CD4-positive, alpha-beta T cell treated with Interleukin-12 subunit alpha and Interleukin-12 subunit beta, for 1 hour (primary cell): Measurements from ENCODE around the gene PRKAB1.

Source experiments
- DNase-seq: peaks from one replicate; pipeline ENCODE4 v3.0.0-alpha.2; 2020

The PRKAB1 gene

DNA sequence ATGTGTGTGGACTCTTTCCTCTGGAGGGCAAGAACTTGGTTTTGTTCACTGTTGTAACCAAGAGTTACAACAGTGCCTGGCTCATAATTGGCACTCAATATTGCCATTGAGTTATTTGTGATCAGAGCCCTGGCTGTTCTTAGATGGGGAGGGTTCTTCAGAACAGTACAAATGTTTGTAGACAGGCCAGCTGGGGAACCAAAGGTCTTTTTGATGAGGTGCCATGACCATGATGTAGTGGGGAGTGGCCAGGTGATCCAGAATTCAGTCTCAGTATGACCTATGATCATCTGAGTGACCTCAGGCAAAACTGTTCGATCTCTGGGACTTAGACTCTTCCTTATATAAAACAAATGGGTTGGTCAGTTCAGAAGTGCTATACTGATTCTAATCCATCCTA lies 3.3 kb upstream of the PRKAB1 start:
- no peak for DNase-seq

DNA sequence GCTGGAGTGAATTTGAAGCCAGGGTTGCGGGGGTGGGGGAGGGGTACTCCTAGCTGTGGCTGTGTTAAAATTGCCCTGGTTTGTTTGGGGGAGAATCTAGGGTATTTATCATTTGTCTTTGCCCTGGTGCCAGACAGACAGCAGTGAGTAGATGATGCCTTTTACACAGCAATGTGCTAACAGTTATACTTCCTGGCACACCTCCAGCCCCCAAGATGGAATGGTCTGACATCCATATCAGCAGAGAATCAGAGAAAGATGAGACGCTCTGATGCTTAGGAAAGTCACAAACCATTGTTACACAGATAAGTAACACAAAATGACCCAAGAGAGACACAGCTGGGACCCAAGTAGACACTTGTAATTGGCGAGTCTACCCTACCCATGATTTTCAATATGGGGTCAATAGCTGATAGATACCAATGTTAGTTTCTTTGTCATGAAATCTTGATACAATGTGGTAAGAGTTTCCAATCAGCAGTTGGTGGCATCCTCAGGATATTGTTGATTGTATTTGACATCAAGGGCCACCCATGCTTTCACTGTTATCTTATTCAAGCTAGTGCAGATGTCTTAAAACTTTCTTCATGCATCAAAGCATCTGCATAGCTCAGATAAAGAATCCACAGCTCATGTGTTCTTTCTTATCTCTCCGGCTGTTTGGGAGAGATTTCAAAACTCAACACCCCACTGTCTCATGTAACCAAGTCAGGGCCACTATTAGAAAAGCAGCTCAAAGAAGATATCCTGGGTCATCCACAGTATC lies 2.6 kb upstream of the PRKAB1 start:
- DNase-seq = no peak

DNA sequence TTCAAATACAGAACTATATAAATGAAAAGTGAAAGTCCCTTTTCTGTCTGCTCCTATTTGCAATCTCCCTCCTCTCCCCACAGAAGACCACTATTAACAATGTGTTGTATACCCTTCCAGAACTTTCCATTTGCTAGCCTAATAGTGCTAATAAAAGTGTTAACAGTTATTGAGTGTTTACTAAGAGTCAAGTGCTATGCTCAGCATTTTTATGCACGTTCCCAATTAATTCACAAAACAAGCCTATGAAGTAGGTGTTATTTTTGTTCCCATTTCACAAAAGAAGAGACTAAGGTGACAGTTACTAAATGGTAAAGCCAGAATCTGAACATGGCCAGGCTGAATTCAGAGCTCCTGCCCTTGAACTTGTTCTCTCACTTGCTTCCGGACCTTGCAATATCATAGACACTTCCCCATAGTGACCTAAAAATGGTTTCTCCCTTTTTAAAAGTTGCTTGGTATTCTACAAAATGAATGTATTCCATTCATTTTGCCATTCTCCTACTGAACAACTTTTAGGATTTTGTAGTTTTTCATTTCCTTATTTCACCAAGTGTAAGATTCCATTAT lies 1.6 kb upstream of the PRKAB1 start:
- DNase-seq = no peak

DNA sequence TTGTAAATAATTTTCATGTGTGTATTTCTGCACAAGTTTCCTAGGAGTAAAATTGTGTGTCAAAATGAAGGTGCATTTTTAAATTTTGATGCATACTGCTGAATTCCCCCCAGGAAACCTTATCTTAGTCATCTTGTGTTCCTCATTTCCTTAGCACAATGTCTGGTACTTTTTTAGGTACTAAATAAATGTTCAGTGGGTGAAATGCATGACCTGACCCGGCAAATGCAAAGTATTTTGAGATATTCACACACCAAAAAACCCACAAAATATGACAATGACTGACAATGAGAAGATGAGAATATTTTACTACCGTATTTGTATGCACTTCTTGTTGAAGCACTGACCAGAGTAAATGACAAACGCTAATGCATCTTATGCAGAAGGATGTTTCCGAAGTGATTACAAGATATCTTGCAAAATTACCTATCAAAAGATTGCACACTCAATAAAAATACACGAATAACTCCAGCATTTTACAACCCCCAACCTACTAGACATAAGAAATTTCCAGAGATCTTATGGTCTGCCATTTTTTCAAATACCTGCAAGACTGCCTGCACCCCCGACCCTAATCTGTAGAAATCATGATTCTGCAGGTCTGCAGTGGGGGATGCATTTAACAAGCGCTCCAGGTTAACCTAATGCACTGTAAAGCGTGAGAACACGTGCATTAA lies 895 bp upstream of the PRKAB1 start:
- no peak for DNase-seq

GRCh38 chr12:119668324-119668841 lies 450 bp downstream of the PRKAB1 start:
- DNase-seq = no peak

- DNase-seq = no peak
These were observed 2.0 kb downstream of the PRKAB1 start for GRCh38 chr12:119669744-119670472.

- no peak for DNase-seq
These were observed 3.1 kb downstream of the PRKAB1 start for GRCh38 chr12:119671070-119671469.

DNA sequence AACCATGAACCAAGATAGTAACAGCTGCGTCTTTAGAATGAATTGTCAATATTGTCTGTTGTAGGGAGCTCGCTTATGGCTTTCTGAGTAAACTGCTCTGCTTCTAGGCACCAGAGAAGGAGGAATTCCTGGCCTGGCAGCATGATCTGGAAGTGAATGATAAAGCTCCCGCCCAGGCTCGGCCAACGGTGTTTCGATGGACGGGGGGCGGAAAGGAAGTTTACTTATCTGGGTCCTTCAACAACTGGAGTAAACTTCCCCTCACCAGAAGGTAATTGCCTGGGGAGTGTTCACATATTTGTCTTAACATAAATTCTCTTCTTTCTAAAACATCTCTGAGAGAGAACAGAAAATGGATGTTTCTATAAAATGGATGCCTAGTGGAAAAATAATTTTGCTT lies 4.3 kb downstream of the PRKAB1 start:
- DNase-seq = no peak

DNA sequence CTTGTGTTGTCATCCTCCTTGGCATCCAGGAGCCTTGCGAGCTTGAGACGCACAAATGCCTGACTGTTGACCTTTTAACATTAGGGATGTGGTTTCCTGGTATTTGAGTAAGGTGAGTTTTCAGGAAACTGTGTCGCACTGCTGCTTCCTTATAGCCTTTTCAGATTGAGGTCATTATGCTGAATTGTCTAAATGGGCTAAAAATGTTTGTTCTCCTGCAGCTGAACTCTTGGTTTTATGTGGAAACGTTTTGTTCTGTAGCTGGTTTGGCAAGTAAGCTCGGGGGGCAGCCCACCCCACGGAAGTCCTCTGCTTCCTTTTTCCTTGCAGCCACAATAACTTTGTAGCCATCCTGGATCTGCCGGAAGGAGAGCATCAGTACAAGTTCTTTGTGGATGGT lies 5.7 kb downstream of the PRKAB1 start:
- DNase-seq = no peak

DNA sequence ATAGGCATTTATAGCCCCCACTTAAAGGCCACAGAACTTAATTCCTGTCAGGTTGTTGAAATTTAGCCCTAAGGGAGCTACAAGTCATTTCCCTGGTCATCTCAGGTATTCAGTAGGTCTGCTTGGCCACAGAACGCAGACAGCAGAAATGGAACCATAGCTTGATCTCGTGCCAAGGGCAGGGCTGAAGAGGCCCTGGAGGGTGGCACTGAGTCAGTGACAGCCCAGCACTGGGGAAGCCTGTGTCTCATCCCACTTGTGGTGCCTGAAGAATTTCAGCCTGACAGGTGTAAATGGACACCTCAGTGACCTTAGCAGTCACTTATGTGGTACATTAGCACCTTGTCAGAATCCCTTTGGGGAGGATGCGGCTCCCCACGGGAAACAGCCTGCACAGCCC lies 6.6 kb downstream of the PRKAB1 start:
- no peak for DNase-seq

DNA sequence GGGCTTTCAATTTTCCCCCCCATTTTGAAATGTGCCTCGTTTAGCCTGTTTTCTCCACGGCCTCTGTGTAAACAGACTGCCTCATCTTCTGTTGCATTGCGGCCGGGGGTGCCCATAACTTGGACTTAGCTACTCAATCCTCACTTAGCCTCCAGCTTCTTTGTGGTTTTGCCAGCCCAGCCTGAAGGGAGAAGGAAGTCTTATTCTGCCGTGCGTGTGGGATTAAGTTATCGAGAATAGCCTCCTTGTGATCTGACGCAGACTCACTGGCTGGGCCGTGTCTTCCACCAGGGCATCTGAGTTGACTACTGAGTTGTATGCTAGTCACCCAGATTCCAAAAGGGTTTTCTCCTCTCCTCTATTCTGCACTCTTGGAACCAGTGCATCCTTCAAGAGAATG lies 8.1 kb downstream of the PRKAB1 start:
- DNase-seq = no peak

GRCh38 chr12:119676573-119676972 lies 8.6 kb downstream of the PRKAB1 start:
- DNase-seq = no peak

DNA sequence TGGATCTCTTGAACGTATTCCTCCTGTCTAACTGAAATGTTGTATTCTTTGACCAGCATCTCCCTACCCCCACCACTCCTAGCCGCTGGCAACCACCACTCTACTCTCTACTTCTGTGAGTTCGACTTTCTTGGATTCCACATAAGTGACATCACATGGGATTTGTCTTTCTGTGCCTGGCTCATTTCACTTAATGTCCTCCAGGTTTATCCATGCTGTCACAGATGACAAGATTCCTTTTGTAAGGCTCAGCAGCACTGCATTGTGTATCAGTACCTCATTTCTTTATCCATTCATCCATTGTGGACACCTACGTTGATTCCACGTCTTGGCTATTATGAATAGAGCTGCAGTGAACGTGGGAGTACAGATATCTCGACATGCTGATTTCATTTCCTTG lies 10.5 kb downstream of the PRKAB1 start:
- DNase-seq = no peak

DNA sequence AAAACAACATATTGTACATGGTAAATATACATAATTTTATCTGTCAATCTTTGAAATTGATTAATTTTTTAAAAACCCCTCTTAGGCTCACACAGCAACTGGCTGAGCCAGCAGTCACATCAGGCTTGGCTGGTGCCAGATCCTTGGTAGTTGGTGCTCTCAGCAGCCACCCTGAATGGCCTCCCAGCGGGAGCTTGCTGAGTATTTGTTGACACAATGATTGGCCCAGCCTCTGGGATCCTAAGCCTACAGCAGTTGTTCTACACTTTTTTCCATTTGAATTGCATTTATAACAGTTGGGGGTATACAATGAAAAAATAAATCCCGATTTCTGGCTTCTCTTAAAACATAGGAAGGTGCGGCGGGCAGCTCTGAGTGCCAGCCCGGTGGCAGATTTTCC lies 11.1 kb downstream of the PRKAB1 start:
- DNase-seq = no peak

GRCh38 chr12:119679490-119679889 lies 11.6 kb downstream of the PRKAB1 start:
- no peak for DNase-seq

DNA sequence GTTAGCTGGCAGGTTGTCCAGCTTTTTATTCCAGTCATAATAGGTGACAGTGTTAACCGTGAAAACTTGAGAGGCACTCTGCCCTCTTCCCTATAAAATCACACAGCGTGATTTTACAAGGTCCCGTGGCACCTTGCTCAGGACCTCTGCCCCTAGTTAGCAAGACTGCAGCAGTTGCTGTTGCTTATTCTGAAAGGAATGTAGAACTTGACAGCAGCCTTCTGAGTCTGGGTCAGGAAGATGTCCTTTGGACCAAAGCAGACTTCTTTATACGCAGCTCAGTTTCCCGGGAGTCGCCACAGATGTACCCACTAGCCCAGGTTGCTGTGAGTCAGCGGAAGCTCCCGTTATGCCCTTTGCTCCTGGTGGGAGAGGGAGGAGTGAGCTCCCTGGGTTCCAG lies 13.2 kb downstream of the PRKAB1 start:
- DNase-seq = no peak

- no peak for DNase-seq
These were observed 14.1 kb downstream of the PRKAB1 start for GRCh38 chr12:119681728-119682638.

DNA sequence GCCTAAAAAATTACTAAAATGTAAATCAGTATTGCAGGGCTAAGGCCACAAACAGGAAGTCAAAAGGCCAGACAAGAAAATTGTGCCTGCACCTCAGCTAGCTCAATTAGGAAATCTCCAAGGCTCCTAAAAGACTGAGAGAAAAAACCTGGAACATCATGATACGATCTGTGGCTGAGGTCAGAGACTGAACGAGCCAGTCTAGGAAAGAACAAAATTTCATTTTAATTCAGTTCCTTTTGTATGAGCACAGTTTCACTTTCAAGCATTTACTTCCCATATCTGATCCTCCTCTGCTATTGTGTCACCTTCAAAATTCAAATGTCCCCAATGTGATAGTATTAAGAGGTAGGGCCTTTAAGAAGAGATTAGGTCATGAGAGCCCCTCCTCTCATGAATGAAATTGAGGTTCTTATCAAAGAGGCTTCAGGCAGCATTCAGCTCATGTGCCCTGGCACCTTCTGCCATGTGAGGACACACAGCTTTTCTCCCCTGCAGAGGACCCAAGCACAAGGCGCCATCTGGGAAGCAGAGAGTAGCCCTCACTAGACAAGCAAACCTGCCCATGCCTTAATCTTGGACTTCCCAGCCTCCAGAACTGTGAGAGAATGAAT lies 14.8 kb downstream of the PRKAB1 start:
- DNase-seq = no peak

DNA sequence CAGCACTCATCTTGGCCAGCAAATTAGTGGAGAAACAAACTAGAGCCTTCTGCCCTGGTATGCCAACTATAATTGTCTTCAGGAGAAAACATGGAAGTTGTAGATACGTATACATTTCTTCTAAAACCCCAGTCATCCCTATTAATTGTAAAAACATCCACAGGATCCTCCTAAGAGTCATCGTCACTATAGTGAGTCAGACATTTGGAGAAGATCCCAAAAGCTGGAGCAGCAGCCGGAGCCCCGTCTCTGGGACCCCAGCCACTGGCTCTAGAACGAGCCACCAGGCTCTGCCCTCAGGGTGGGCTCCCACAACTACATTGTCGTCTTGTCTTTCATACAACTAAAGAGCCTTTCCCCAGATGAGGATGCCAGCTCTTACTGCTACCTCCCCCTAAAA lies 15.5 kb downstream of the PRKAB1 start:
- DNase-seq = no peak

GRCh38 chr12:119683816-119684215 lies 15.9 kb downstream of the PRKAB1 start:
- no peak for DNase-seq

- no peak for DNase-seq
These were observed 16.9 kb downstream of the PRKAB1 start for GRCh38 chr12:119684711-119685369.
